ENCODE results near the gene NPM1.
"Not testable (repeated sequence)": the region's sequence is repeated elsewhere in the genome, so short reads cannot be mapped to it uniquely, and the experiment has no call there.

Gene NPM1

GRCh38 chr5:171386006-171386671 lies 1.5 kb upstream of the NPM1 start:
- no peak for DNase-seq (ENCODE audit: low read depth in 3 of 3)

- no peak for DNase-seq (ENCODE audit: low read depth in 3 of 3)
These were observed 746 bp upstream of the NPM1 start for GRCh38 chr5:171386861-171387344.

- DNase-seq (ENCODE audit: low read depth in 3 of 3): peak; percentile 71 to 79 (median 72)
These were observed 544 bp downstream of the NPM1 start for GRCh38 chr5:171387970-171388815.

GRCh38 chr5:171388816-171389168 lies 1.1 kb downstream of the NPM1 start:
- DNase-seq (ENCODE audit: low read depth in 3 of 3): no peak

GRCh38 chr5:171390883-171391677 lies 3.4 kb downstream of the NPM1 start:
- DNase-seq (ENCODE audit: low read depth in 3 of 3): no peak

- DNase-seq (ENCODE audit: low read depth in 3 of 3): no peak
These were observed 4.4 kb downstream of the NPM1 start for GRCh38 chr5:171391996-171392577.

- no peak for DNase-seq (ENCODE audit: low read depth in 3 of 3)
These were observed 5.0 kb downstream of the NPM1 start for GRCh38 chr5:171392585-171393159.

- no peak for DNase-seq (ENCODE audit: low read depth in 3 of 3)
These were observed 7.4 kb downstream of the NPM1 start for GRCh38 chr5:171395042-171395441.

GRCh38 chr5:171396583-171396982 lies 8.9 kb downstream of the NPM1 start:
- DNase-seq (ENCODE audit: low read depth in 3 of 3): not testable (repeated sequence)

- no peak for DNase-seq (ENCODE audit: low read depth in 3 of 3)
These were observed 9.5 kb downstream of the NPM1 start for GRCh38 chr5:171397190-171397589.

GRCh38 chr5:171397599-171397998 lies 9.9 kb downstream of the NPM1 start:
- no peak for DNase-seq (ENCODE audit: low read depth in 3 of 3)

- DNase-seq (ENCODE audit: low read depth in 3 of 3): not testable (repeated sequence)
These were observed 11.0 kb downstream of the NPM1 start for GRCh38 chr5:171398660-171399059.

GRCh38 chr5:171400169-171400568 lies 12.5 kb downstream of the NPM1 start:
- no peak for DNase-seq (ENCODE audit: low read depth in 3 of 3)

GRCh38 chr5:171401167-171401947 lies 13.7 kb downstream of the NPM1 start:
- no peak for DNase-seq (ENCODE audit: low read depth in 3 of 3)

- DNase-seq (ENCODE audit: low read depth in 3 of 3): not testable (repeated sequence)
These were observed 15.1 kb downstream of the NPM1 start for GRCh38 chr5:171402751-171403150.

- no peak for DNase-seq (ENCODE audit: low read depth in 3 of 3)
These were observed 18.0 kb downstream of the NPM1 start for GRCh38 chr5:171405615-171406014.

GRCh38 chr5:171407234-171407633 lies 19.6 kb downstream of the NPM1 start:
- DNase-seq (ENCODE audit: low read depth in 3 of 3): no peak

GRCh38 chr5:171409164-171410136 lies 21.8 kb downstream of the NPM1 start:
- no peak for DNase-seq (ENCODE audit: low read depth in 3 of 3)

- no peak for DNase-seq (ENCODE audit: low read depth in 3 of 3)
These were observed 22.5 kb downstream of the NPM1 start for GRCh38 chr5:171410181-171410580.

- no peak for DNase-seq (ENCODE audit: low read depth in 3 of 3)
These were observed 24.5 kb downstream of the NPM1 start for GRCh38 chr5:171412186-171412585.
